GM19240 (cell line): Measurements from ENCODE around the gene HS3ST3B1.

ENCODE experiments used
- DNase-seq: peaks from one replicate; pipeline ENCODE4 v3.0.0; 2011; ENCODE audit warnings: low spot score; ENCODE audit not compliant: insufficient read length

The HS3ST3B1 gene

GRCh38 chr17:14303343-14304221 lies 2.7 kb downstream of the HS3ST3B1 start:
- no peak for DNase-seq

DNA sequence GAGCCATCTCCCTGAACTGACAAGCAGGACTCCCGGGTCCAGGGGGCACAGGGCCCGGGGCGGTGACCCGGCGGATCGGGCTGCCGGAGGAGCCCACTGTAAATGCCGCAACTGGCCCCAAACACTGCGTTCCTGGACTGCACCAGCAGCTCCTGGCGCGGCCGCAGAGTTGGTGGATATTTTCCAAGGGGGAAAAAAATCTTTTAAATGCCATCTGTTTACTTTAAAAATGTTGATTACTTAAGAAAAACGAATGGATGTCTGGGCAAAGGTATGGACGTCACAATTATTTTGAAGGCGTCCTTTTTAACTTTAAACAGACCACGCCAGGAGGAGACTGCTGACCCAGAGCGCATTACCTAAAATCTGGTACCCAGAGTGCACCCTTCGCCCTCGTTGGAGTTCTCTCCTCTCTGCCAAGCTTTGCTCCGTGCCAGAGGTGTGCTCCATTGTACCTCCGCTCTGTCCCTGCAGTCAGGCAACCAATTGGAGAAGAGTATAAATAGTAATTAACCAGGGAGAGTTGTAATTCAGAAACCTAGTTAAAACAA lies 3.4 kb downstream of the HS3ST3B1 start:
- DNase-seq: no peak

DNA sequence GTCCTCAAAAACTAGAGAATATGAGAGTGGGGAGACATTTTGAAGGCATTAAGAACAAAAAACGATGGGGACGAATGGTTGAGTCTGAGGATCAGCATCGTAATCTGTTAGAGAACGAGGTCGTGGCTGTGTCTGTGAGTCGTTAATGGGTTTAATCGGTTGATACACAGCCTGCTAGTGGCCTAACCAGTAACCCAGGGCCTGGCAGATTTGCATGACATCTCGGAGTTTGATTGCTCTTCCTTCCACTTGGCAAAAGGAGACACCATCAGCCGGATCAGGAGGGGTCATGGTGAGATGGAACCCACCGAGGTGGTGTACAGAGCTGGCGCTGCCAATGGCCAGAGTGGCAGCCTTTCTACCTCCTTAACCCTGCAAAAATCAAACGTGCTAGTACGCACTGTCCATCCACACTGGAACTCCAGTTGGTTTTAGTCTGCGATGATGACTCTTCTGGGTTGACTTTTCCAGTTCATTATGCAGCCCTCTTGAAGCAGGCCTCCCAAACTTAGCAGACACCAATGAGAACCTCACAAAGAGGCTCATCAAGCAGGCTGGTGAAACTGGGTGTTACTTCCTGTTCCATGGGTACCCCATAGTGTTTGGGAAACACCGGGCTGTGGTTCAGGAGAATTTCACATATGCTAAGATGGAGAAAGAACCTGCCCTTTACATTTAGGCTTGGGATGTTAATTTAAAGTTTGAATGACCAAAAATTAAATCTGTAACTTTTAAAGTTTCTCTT lies 4.1 kb downstream of the HS3ST3B1 start:
- no peak for DNase-seq

DNA sequence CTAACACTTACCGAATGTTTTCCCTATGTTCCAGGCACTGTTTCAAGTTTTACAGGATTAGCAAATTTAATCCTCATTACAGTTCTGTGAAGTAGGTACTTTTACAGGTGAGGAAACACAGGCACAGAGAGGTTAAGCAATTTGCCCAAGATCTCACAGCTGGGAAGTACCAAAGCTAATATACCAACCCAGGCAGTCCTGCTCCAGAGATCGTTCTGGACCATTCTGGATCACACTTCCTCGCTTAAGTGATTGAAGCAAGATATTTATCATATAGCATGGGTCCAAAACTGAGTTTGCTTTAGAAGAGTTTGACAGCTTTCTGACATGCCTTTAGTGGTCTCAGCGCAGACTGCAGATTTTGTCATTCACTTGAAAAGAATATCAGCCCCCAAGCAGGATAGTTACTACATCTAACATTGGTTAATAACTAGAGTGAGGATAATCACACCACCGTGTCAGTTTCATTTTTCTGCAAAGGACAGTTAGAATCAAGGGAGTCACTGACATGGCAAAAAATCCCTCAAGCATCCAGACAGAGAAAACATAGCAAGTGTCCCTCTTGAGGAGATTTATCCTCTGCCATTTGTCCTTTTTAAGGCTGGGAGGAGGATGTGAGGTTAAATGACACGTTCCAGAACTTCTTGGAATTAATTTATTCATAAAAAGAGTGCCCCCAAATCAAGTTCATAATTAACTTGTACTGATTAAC lies 5.1 kb downstream of the HS3ST3B1 start:
- no peak for DNase-seq

- DNase-seq: no peak
These were observed 5.7 kb downstream of the HS3ST3B1 start for GRCh38 chr17:14306596-14306995.

DNA sequence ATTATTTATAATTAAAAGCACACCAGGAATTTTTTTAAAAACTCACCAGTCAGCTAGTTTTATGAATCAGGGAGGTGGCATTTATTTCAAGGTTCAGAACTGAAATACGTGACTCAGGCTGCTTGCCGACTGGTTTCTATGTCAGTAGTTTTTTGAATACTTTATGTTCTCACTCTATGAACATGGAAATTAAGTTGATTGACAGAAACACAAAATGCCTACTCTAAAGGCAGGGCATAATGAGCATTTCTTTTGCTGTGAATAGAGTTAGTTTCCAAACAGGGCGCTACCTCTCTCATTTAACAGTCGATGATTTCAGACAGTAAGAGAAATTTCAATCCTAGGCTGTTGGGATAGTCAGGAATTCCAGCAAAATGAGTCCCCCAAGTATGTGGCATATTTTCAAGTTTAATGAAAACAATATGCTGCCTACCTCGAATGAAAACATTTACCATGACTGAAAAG lies 6.7 kb downstream of the HS3ST3B1 start:
- DNase-seq: no peak

- no peak for DNase-seq
These were observed 7.7 kb downstream of the HS3ST3B1 start for GRCh38 chr17:14308636-14308964.

DNA sequence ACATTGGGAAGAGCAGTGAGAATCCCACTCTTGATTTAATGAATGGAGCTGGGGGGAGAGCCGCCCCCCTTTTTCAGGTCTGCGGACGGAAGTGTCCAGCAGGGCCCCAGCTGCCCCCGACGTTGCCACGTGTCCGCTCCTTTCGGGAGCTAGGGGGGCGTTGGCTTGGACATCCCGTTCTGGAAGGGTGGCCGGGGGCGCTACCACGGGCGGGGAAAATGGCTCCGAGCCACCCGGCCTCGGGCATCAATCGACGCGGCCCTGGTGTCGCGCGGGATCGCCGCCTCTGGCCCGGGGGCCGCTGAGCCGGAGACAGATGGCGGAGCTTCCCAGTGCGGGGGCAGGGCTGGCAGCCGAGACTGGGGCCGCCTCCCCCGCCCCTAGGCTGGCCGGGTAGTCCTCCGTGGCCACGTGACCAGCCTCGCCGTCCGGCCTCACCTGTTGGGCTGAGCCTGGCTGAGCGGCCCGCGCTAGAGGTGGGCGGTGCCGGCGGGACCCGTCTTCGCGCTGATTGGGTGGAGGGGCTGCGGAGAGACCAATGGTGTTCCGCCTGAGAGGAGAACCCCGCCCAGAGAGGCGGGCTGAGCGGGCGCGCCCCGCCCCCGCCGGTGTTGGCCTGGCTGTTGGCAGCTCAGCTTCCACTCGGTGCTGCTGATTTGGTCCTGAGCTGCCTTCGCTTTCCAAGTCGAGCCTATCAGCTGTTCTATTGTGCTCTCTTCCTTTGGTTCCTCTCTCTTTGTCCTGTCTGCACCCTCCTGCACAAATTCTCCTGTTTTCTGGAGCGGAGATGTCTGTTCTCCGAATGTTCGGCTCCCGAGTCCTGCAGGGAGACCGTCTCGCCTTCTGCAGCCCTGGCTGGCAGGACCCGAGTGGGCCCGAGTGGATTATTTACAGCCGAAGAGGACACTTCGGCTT lies 8.3 kb downstream of the HS3ST3B1 start:
- DNase-seq: no peak

DNA sequence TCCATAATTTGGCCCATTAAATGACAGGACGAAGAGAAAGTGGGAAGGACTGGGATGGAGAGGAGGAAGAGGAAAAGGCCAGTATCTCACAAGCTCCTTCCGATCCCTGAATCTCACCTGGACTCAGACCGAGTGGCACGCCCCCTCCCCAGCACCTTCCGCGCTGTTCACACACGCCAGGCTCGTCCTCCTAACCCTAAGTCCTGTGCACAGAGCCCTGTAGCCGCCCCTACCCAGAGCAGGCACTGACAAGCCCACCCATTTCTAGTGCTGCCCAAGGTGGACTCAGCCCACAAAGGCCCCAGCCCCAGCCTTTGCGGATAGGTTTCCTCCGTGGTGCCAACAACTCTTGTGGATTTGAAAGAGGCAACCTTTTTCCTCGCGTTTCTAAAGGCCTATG lies 9.2 kb downstream of the HS3ST3B1 start:
- DNase-seq: no peak

DNA sequence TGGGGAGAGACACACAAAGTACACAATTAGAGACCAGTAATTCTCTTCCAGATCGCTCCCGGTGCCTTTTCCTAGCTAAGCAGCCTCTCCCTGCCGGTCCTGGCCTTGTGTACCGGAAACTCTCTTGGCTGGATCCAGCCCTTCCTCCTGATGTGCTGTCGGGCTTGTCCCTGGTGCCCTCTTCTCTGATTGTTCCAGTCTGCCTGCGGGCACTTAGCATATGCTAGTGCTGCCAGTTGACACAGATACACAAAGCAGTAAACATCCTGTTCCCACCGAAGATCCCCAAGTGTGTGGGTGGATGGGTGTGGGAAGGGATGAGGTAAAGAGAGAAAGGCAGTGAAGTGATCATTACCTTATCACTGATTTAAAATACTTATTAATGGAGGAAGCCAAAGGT lies 9.7 kb downstream of the HS3ST3B1 start:
- no peak for DNase-seq

DNA sequence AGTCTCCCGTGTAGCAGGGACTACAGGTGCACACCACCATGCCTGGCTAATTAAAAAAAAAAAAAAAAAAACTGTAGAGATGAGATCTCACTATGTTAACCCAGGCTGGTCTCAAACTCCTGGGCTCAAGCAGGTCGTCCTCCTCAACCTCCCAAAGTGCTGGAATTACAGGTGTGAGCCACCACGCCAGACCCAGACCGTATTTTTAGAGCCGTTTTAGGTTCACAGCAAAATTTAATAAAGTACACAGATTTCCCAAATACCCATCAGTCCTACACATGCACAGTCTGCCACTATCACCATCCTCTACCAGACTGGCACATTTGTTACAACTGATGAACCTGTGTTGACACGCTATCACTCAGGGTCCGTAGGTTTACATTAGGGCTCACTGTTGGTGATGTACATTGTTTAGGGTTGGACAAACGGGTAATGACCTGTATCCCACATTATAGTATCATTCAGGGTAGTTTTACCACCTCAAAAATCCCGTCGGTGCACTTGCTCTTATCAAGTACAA lies 10.4 kb downstream of the HS3ST3B1 start:
- no peak for DNase-seq

DNA sequence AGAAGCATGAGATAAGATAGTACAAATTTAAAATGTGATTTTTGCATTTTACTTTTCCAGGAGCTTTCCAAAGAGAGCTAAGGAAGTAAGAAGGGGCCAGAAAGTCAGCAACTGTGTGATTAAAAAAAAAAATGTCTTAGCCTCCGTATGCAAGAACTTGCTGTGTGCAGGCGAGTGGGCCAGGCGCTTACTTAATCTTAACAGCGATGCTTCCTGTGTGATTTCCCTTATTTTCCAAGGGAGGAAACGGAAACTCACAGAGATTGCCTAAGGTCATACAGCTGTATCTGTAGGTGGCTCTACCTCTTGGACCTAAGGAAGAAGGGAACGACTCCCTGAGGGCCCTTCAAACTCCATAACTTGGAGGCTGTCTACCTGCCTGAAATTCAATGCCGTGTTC lies 11.1 kb downstream of the HS3ST3B1 start:
- no peak for DNase-seq

DNA sequence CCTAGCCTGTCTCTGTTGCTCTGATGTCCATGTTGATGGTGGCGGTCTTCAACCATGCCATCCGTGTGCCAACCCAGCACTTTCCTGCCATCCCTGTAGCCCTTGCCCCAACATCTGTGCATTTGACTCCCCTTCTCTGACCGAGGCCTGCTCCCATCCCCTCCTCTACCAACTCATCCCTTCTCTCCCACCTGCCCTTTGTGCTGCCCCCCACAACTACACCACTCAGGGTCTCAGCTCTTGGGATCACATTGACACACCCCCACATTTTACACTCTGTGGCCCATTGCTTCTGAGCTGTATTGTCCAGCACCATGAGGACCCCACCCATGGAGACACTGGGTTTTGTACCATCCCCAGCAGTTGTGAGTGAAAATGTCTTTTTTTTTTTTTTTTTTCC lies 11.6 kb downstream of the HS3ST3B1 start:
- DNase-seq: no peak

- DNase-seq: no peak
These were observed 15.4 kb downstream of the HS3ST3B1 start for GRCh38 chr17:14316126-14316832.

DNA sequence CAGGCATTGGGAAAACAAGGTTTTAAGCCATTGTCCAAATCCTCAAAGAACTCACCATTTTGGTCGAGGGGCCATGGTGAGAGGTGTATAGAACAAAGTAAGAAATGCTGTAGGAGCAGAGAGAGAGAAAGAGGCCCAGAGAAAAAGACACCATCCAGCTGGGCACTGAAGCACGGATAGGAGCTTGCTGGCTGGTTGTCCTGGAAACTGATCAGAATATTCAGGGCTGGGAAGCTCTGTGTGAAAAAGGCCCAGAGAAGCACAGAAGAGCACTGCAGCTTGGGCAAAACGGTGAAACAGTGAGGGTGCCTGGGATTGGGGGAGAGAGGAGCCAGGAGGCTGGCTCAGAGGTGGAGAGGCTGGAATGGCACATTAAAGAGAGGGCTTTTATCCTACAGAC lies 16.5 kb downstream of the HS3ST3B1 start:
- DNase-seq: no peak

DNA sequence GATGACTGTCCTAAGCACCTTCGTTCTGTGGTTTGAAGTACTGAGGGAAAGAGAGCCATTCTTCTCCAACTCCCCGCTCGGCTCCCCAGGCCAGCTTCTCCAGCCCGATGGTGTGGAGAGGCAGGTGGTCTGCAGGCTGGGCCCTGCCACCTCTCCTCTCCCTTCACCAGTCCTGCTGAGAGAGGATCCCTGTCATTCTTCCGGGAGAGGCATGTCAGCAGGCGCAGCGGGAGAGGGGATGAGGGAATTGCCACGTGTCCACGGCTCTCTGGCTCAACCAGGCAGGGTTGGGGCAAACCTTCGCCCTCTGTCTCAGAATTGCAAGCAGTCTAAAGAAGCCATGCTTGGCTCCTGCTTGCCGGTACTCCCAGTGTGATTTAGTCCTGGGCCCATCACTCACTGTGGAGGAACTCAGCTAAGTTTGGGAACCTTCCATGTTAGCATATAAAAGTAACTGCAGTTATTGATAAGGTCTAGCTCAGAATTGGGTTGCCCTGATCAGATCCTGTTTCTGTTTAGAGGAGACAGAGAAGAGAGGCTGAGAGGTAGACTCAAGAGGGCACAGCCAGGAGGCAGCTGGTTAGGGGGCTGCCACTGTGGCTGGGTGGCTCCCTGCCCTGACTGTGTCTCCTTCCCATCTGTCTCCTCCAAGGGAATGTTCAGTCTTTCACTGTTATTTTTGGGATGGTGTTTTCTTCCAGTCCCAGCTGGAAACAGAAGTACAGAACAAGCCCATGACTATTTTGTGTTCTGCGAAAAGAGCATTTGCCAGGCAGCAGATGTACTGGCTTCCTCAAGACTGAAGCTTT lies 17.4 kb downstream of the HS3ST3B1 start:
- DNase-seq: no peak

DNA sequence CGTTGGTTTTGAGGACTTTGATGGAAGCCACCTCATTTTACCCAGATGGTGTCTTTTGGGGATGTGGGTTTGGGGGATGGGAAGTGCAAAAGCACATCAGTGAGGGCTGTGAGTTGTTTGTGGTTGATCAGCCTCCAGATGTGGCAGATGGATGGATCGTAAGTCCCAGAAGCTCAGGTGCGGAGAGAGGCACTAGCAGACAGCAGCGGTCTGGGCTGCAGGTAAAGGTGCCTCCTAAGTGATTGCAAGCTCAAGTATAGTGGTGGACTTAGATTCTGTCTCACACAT lies 18.0 kb downstream of the HS3ST3B1 start:
- no peak for DNase-seq

DNA sequence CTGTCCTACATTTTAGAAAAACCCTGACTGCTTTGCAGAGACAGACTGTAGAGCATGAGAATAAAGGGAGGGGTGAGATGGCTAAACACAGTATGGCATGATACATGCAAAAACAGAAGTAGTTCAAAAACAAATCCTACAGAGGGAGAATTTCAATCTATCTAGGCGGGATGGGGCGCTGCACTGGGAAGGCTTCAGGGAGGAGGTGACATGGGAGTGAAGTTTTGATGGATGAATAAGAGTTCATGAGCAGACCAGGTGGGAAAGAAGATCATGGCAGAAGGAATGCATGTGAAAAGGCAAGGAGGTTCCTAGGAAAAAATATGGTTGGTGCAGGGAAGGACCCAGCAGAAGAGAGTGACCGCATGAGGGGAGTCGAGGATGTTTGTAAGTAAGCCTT lies 19.2 kb downstream of the HS3ST3B1 start:
- DNase-seq: no peak

DNA sequence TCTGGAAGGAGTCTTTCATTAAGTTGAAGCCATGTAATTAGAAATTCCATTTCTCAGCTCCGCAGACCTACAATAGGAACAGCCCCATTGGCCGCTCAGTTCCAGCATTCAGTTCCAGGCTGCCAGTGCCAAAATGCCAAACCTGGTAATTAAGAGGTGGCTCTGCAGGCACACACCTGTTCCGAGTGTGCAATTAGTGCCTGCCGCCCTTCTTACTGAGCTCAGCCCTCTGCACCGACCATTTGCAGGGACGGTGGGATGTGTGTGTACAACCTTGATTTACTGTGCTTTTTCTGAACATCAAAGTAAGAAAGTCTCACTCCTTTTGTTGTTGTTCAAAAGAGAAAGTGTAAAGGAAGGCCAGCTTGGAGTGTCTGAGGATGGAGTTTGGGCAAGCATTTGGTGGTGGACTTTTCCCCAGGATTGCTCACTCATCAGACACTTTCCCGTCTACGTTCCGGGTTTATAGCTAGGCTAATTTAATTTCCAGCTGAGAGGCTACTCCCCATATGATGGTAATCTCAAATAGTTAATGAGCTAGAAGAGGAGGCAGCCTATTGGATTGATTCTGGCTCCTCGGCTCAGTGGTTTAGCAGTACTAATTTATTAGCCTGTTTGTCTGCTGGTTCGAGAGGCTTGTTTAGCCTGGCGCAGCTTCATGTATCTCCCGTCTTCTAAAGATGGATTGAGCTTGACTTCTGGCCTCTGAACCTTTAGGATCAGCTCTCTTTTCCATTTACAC lies 20.0 kb downstream of the HS3ST3B1 start:
- DNase-seq: no peak
